Transverse colon (tissue), 4 donors: Measurements from ENCODE around the gene ATP1A2.

ENCODE experiments used
- EP300 ChIP-seq: sonication (generic); formaldehyde crosslinking; IDR thresholded peaks from one replicate; pipeline ENCODE4 v1.6.1; 2017; ENCODE audit warnings: antibody characterized with exemption, low read depth
- POLR2A ChIP-seq: fragments of 450-650 bp; IDR thresholded peaks from one replicate; pipeline ENCODE4 v1.6.1; 2016; ENCODE audit warnings: antibody characterized with exemption, mild to moderate bottlenecking, moderate library complexity
- POLR2AphosphoS5 ChIP-seq, 3 donors: sonication (generic); formaldehyde crosslinking; IDR thresholded peaks; one replicate each; pipeline ENCODE4 v1.6.1; 2016; ENCODE audit warnings: antibody characterized with exemption in 3 of 3
- TF ChIP-seq, protein P1 (sequence below), 5 experiments: fragments of 200-600 bp in 3 of 5; fragments of 450-650 bp in 2 of 5; sonication (generic) in 3 of 5; IDR thresholded peaks; 1 replicate in 2 of 5; 2 replicates in 3 of 5; pipeline ENCODE4 v1.5.1; 2016 to 2017; ENCODE audit warnings: antibody characterized with exemption in 5 of 5, inconsistent platforms in 3 of 5, mild to moderate bottlenecking in 2 of 5, moderate library complexity in 1 of 5

DNA sequence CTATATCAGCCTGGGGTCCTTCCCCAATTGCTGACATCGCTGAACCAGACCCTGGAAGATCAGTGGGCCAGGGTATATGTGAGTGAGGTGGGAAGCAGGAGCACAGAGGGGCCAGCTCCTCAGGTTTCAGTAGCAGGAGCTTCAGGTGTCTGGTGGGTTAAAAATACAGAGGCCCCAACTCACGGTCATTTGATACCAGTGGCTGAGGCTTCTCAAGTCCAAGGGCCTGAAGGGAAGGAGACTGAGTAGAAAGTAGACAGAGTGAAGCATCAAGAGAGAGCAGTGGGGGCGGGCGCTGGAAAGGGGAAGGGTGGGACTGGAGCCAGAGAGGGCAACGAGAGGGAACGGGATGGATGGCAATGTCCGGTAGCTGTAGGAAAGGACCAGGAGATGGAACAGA, 72.8 kb downstream of the ATP1A2 start:
- TF ChIP-seq, protein P1, sequence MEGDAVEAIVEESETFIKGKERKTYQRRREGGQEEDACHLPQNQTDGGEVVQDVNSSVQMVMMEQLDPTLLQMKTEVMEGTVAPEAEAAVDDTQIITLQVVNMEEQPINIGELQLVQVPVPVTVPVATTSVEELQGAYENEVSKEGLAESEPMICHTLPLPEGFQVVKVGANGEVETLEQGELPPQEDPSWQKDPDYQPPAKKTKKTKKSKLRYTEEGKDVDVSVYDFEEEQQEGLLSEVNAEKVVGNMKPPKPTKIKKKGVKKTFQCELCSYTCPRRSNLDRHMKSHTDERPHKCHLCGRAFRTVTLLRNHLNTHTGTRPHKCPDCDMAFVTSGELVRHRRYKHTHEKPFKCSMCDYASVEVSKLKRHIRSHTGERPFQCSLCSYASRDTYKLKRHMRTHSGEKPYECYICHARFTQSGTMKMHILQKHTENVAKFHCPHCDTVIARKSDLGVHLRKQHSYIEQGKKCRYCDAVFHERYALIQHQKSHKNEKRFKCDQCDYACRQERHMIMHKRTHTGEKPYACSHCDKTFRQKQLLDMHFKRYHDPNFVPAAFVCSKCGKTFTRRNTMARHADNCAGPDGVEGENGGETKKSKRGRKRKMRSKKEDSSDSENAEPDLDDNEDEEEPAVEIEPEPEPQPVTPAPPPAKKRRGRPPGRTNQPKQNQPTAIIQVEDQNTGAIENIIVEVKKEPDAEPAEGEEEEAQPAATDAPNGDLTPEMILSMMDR (IDR thresholded peaks at IDR 0.05), result no peak
- TF ChIP-seq POLR2A, result no peak
- no peak for TF ChIP-seq POLR2AphosphoS5 (IDR thresholded peaks at IDR 0.05)
- no peak for TF ChIP-seq EP300
